Activated naive CD8-positive, alpha-beta T cell treated with anti-CD3 and anti-CD28 coated beads for 36 hours (primary cell): ENCODE measurements around the gene KRT86. TPM values are rescaled to one million over a fixed set of nuclear protein-coding genes. Genes with fewer than 3 reads are reported as not detected.
A peak's percentile ranks its signal among the peaks of the same experiment; 100 is the strongest.

Experiments
- DNase-seq: peaks from one replicate; pipeline ENCODE4 v3.0.0; 2021
- H3K27ac Mint-ChIP-seq: one replicate; pipeline ENCODE4 v1.8.0; 2022; ENCODE audit warnings: mild to moderate bottlenecking, moderate library complexity, mixed read lengths
- H3K27me3 Mint-ChIP-seq: one replicate; pipeline ENCODE4 v1.8.0; 2022; ENCODE audit warnings: mild to moderate bottlenecking, mixed read lengths
- H3K36me3 Mint-ChIP-seq: one replicate; pipeline ENCODE4 v1.8.0; 2021; ENCODE audit warnings: mild to moderate bottlenecking, mixed read lengths
- H3K4me1 Mint-ChIP-seq: one replicate; pipeline ENCODE4 v1.8.0; 2021; ENCODE audit warnings: mixed read lengths
- H3K4me3 Mint-ChIP-seq: one replicate; pipeline ENCODE4 v1.8.0; 2022; ENCODE audit warnings: mild to moderate bottlenecking, moderate library complexity, mixed read lengths
- H3K9me3 Mint-ChIP-seq: one replicate; pipeline ENCODE4 v1.8.0; 2022; ENCODE audit warnings: mixed read lengths
- total RNA-seq, 2 experiments: library from RNA; stranded (reverse); gene quantifications; one replicate each; pipeline ENCODE4 v1.2.3, GENCODE V29; 2021

The KRT86 gene
- total RNA-seq, 2 experiments from 2014 or later = not detected

GRCh38 chr12:52347551-52348510, 73.4 kb downstream of the KRT86 start:
- no peak overlapping the region for H3K27ac Mint-ChIP-seq
- no peaks in the 10 kb centered on the region for H3K9me3 Mint-ChIP-seq
- peaks cover 6% of the 10 kb centered on the region for H3K27me3 Mint-ChIP-seq
- no peak overlapping the region for H3K4me3 Mint-ChIP-seq
- H3K4me1 Mint-ChIP-seq = peaks cover 20% of the 10 kb centered on the region
- DNase-seq = no peak
- H3K36me3 Mint-ChIP-seq = no peaks in the 10 kb centered on the region

GRCh38 chr12:52349196-52349595, 74.8 kb downstream of the KRT86 start:
- no peaks in the 10 kb centered on the region for H3K36me3 Mint-ChIP-seq
- DNase-seq = no peak
- H3K27ac Mint-ChIP-seq = no peak overlapping the region
- H3K4me1 Mint-ChIP-seq = peaks cover 24% of the 10 kb centered on the region
- peaks cover 6% of the 10 kb centered on the region for H3K27me3 Mint-ChIP-seq
- H3K4me3 Mint-ChIP-seq = no peak overlapping the region
- H3K9me3 Mint-ChIP-seq = no peaks in the 10 kb centered on the region

GRCh38 chr12:52350021-52350620, 75.7 kb downstream of the KRT86 start:
- H3K4me3 Mint-ChIP-seq = no peak overlapping the region
- H3K9me3 Mint-ChIP-seq = no peaks in the 10 kb centered on the region
- H3K27me3 Mint-ChIP-seq = peaks cover 6% of the 10 kb centered on the region
- no peak overlapping the region for H3K27ac Mint-ChIP-seq
- DNase-seq = no peak
- H3K36me3 Mint-ChIP-seq = no peaks in the 10 kb centered on the region
- peaks cover 27% of the 10 kb centered on the region for H3K4me1 Mint-ChIP-seq

GRCh38 chr12:52350786-52351185, 76.3 kb downstream of the KRT86 start:
- Mint-ChIP-seq H3K4me3 (no peak overlapping the region), H3K9me3 (no peaks in the 10 kb centered on the region), H3K27me3 (peaks cover 6% of the 10 kb centered on the region), H3K27ac (no peak overlapping the region), H3K36me3 (no peaks in the 10 kb centered on the region), H3K4me1 (peaks cover 27% of the 10 kb centered on the region)
- DNase-seq = no peak

GRCh38 chr12:52351196-52352059, 77.0 kb downstream of the KRT86 start:
- no peak overlapping the region for H3K4me3 Mint-ChIP-seq
- no peaks in the 10 kb centered on the region for H3K36me3 Mint-ChIP-seq
- peaks cover 6% of the 10 kb centered on the region for H3K27me3 Mint-ChIP-seq
- DNase-seq = peak; percentile 44
- H3K4me1 Mint-ChIP-seq = peaks cover 27% of the 10 kb centered on the region
- no peaks in the 10 kb centered on the region for H3K9me3 Mint-ChIP-seq
- H3K27ac Mint-ChIP-seq = no peak overlapping the region

GRCh38 chr12:52352951-52353350, 78.5 kb downstream of the KRT86 start:
- peaks cover 32% of the 10 kb centered on the region for H3K4me1 Mint-ChIP-seq
- no peak for DNase-seq
- no peaks in the 10 kb centered on the region for H3K36me3 Mint-ChIP-seq
- H3K27me3 Mint-ChIP-seq = peaks cover 6% of the 10 kb centered on the region
- no peaks in the 10 kb centered on the region for H3K9me3 Mint-ChIP-seq
- H3K27ac Mint-ChIP-seq = no peak overlapping the region
- no peak overlapping the region for H3K4me3 Mint-ChIP-seq

- peaks cover 40% of the 10 kb centered on the region for H3K4me1 Mint-ChIP-seq
- H3K9me3 Mint-ChIP-seq = no peaks in the 10 kb centered on the region
- H3K27me3 Mint-ChIP-seq = peaks cover 4% of the 10 kb centered on the region
- no peak overlapping the region for H3K27ac Mint-ChIP-seq
- H3K4me3 Mint-ChIP-seq = no peak overlapping the region
- DNase-seq = no peak
- H3K36me3 Mint-ChIP-seq = no peaks in the 10 kb centered on the region
Measured at GRCh38 chr12:52353766-52354165, 79.3 kb downstream of the KRT86 start.

- Mint-ChIP-seq H3K4me3 (no peak overlapping the region), H3K9me3 (no peaks in the 10 kb centered on the region), H3K27me3 (peaks cover 4% of the 10 kb centered on the region), H3K27ac (no peak overlapping the region), H3K4me1 (peaks cover 43% of the 10 kb centered on the region), H3K36me3 (no peaks in the 10 kb centered on the region)
- DNase-seq = no peak
Measured at GRCh38 chr12:52354200-52354599, 79.8 kb downstream of the KRT86 start.

- Mint-ChIP-seq H3K9me3 (no peaks in the 10 kb centered on the region), H3K27ac (no peak overlapping the region), H3K4me1 (peaks cover 47% of the 10 kb centered on the region), H3K36me3 (no peaks in the 10 kb centered on the region), H3K27me3 (peaks cover 4% of the 10 kb centered on the region), H3K4me3 (no peak overlapping the region)
- no peak for DNase-seq
Measured at GRCh38 chr12:52355176-52355575, 80.7 kb downstream of the KRT86 start.

GRCh38 chr12:52356031-52356761, 81.8 kb downstream of the KRT86 start:
- peaks cover 42% of the 10 kb centered on the region for H3K4me1 Mint-ChIP-seq

GRCh38 chr12:52356762-52357580, 82.5 kb downstream of the KRT86 start:
- DNase-seq = no peak
- Mint-ChIP-seq H3K36me3 (no peaks in the 10 kb centered on the region), H3K27me3 (peaks cover 4% of the 10 kb centered on the region), H3K4me3 (no peak overlapping the region), H3K9me3 (no peaks in the 10 kb centered on the region), H3K27ac (no peak overlapping the region), H3K4me1 (peaks cover 37% of the 10 kb centered on the region)

More at GRCh38 chr12:52356031-52356761, 81.8 kb downstream of the KRT86 start:
- no peak for DNase-seq
- Mint-ChIP-seq H3K4me3 (no peak overlapping the region), H3K27ac (no peak overlapping the region), H3K27me3 (peaks cover 4% of the 10 kb centered on the region), H3K36me3 (no peaks in the 10 kb centered on the region), H3K9me3 (no peaks in the 10 kb centered on the region)
